ENCODE results near the gene IKZF5. TPM values are rescaled to one million over a fixed set of nuclear protein-coding genes. Genes with fewer than 3 reads are reported as not detected.

Gene IKZF5
- total RNA-seq, 1 donor from 2014 or later = 2.1 TPM

- H3K27me3 ChIP-seq (ENCODE audit: control insufficient read depth, insufficient read depth, low read length) = no peaks in the 10 kb centered on the region
- TF ChIP-seq CTCF (IDR thresholded peaks at IDR 0.05; ENCODE audit: insufficient read depth, low read length, severe bottlenecking) = no peak
- no peaks in the 10 kb centered on the region for H3K36me3 ChIP-seq (ENCODE audit: control insufficient read depth, insufficient read depth, low read length)
- FAIRE-seq (no peak), DNase-seq (ENCODE audit: low read depth) (no peak)
- H3K4me3 ChIP-seq (ENCODE audit: low read depth, low read length) = no peak overlapping the region
Measured at GRCh38 chr10:123042708-123043408, 34.3 kb upstream of the IKZF5 start.

- DNase-seq (ENCODE audit: low read depth) (no peak), FAIRE-seq (no peak)
- H3K36me3 ChIP-seq (ENCODE audit: control insufficient read depth, insufficient read depth, low read length) = no peaks in the 10 kb centered on the region
- TF ChIP-seq CTCF (IDR thresholded peaks at IDR 0.05; ENCODE audit: insufficient read depth, low read length, severe bottlenecking) = no peak
- no peaks in the 10 kb centered on the region for H3K27me3 ChIP-seq (ENCODE audit: control insufficient read depth, insufficient read depth, low read length)
- no peak overlapping the region for H3K4me3 ChIP-seq (ENCODE audit: low read depth, low read length)
Measured at GRCh38 chr10:123039632-123039930, 31.0 kb upstream of the IKZF5 start.

- H3K4me3 ChIP-seq (ENCODE audit: low read depth, low read length) = no peak overlapping the region
- no peak for FAIRE-seq
- H3K27me3 ChIP-seq (ENCODE audit: control insufficient read depth, insufficient read depth, low read length) = no peaks in the 10 kb centered on the region
- no peak for DNase-seq (ENCODE audit: low read depth)
- TF ChIP-seq CTCF (IDR thresholded peaks at IDR 0.05; ENCODE audit: insufficient read depth, low read length, severe bottlenecking) = no peak
- no peaks in the 10 kb centered on the region for H3K36me3 ChIP-seq (ENCODE audit: control insufficient read depth, insufficient read depth, low read length)
Measured at GRCh38 chr10:123038782-123039631, 30.4 kb upstream of the IKZF5 start.

- H3K36me3 ChIP-seq (ENCODE audit: control insufficient read depth, insufficient read depth, low read length) = no peaks in the 10 kb centered on the region
- TF ChIP-seq CTCF (IDR thresholded peaks at IDR 0.05; ENCODE audit: insufficient read depth, low read length, severe bottlenecking) = no peak
- no peaks in the 10 kb centered on the region for H3K27me3 ChIP-seq (ENCODE audit: control insufficient read depth, insufficient read depth, low read length)
- no peak for DNase-seq (ENCODE audit: low read depth)
- no peak overlapping the region for H3K4me3 ChIP-seq (ENCODE audit: low read depth, low read length)
- FAIRE-seq = no peak
Measured at GRCh38 chr10:123035467-123036086, 27.0 kb upstream of the IKZF5 start.

- FAIRE-seq (no peak), DNase-seq (ENCODE audit: low read depth) (no peak)
- Histone ChIP-seq H3K27me3 (ENCODE audit: control insufficient read depth, insufficient read depth, low read length) (no peaks in the 10 kb centered on the region), H3K4me3 (ENCODE audit: low read depth, low read length) (no peak overlapping the region), H3K36me3 (ENCODE audit: control insufficient read depth, insufficient read depth, low read length) (no peaks in the 10 kb centered on the region)
- no peak for TF ChIP-seq CTCF (IDR thresholded peaks at IDR 0.05; ENCODE audit: insufficient read depth, low read length, severe bottlenecking)
Measured at GRCh38 chr10:123034332-123034731, 25.7 kb upstream of the IKZF5 start.

Data from bronchial epithelial cell (primary cell).